Suprapubic skin (tissue), 4 donors: ENCODE data around the gene CADPS. TPM values are rescaled to one million over a fixed set of nuclear protein-coding genes. Genes with fewer than 3 reads are reported as not detected.

Experiments used
- DNase-seq, 2 donors: peaks; one replicate each; pipeline ENCODE4 v3.0.0-alpha.2; 2019; ENCODE audit warnings: low spot score in 2 of 2
- H3K27ac ChIP-seq: fragments of 200-600 bp; sonication (generic); one replicate; pipeline ENCODE4 v1.5.1; 2019
- H3K27me3 ChIP-seq: fragments of 200-600 bp; sonication (generic); one replicate; pipeline ENCODE4 v1.5.1; 2019
- H3K36me3 ChIP-seq: fragments of 200-600 bp; sonication (generic); one replicate; pipeline ENCODE4 v1.5.1; 2019
- H3K4me1 ChIP-seq: fragments of 200-600 bp; sonication (generic); one replicate; pipeline ENCODE4 v1.5.1; 2019
- H3K4me3 ChIP-seq: fragments of 200-600 bp; sonication (generic); one replicate; pipeline ENCODE4 v1.5.1; 2019; ENCODE audit warnings: mild to moderate bottlenecking
- H3K9me3 ChIP-seq: fragments of 200-600 bp; sonication (generic); one replicate; pipeline ENCODE4 v1.5.1; 2019
- CTCF ChIP-seq, 2 donors: fragments of 200-600 bp in 1 of 2; fragments of 450-650 bp in 1 of 2; sonication (generic) in 1 of 2; IDR thresholded peaks; one replicate each; pipeline ENCODE4 v1.5.1; 2016 to 2019; ENCODE audit warnings: antibody characterized with exemption in 2 of 2, mild to moderate bottlenecking in 1 of 2, moderate library complexity in 1 of 2
- EP300 ChIP-seq: sonication (generic); formaldehyde crosslinking; IDR thresholded peaks from one replicate; pipeline ENCODE4 v1.6.1; 2017; ENCODE audit warnings: antibody characterized with exemption
- POLR2A ChIP-seq, 2 donors: fragments of 450-650 bp; IDR thresholded peaks; one replicate each; pipeline ENCODE4 v1.6.1; 2017; ENCODE audit warnings: antibody characterized with exemption in 2 of 2, mild to moderate bottlenecking in 2 of 2, moderate library complexity in 2 of 2
- POLR2AphosphoS5 ChIP-seq, 3 donors: sonication (generic); formaldehyde crosslinking; IDR thresholded peaks; one replicate each; pipeline ENCODE4 v1.6.1; 2017; ENCODE audit warnings: antibody characterized with exemption in 3 of 3
- WGBS: methylation state at CpG from one replicate; pipeline ENCODE4 v1.1.5; 2018; 5-methylcytosine and 5-hydroxymethylcytosine counted together
- total RNA-seq, 4 donors: library from RNA; depleted of rRNA; stranded (reverse); fragments of >200 nt; gene quantifications; one replicate each; pipeline ENCODE4 v1.1.0, GENCODE V29; 2016

Gene CADPS
- total RNA-seq, 4 donors from 2014 or later, result 0.57 to 3.8 (median 3.0) TPM

GRCh38 chr3:62727981-62728380 is 147.2 kb downstream of the CADPS start:
- 87% methylated on average over 5 of the region's 5 CpGs for whole genome bisulfite sequencing
- Histone ChIP-seq H3K27ac (no peak overlapping the region), H3K4me3 (no peak overlapping the region), H3K9me3 (no peaks in the 10 kb centered on the region), H3K4me1 (no peaks in the 10 kb centered on the region), H3K27me3 (no peaks in the 10 kb centered on the region), H3K36me3 (no peaks in the 10 kb centered on the region)
- no peak for DNase-seq
- no peak for TF ChIP-seq POLR2AphosphoS5 (IDR thresholded peaks at IDR 0.05)
- no peak for TF ChIP-seq POLR2A (IDR thresholded peaks at IDR 0.05)
- no peak for TF ChIP-seq EP300
- no peak for TF ChIP-seq CTCF (IDR thresholded peaks at IDR 0.05)

DNA sequence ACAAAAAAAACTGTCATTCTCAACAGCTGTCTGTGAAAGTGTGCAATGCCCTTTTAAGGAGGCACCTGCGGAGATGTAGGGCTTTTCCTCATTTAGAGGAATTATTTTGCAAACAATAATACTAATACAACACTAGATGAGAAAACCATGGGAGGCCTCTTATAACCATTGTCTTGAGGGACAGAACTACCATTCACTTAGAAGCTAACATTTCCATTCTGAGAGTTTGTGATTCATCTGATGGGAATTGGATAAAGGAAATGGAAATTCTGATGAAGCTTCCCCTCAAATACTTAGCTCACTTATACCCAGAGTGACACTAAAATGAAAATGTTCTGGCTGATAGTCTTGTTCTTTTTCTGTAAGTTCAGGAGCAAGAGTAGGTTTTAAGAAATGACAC is 147.7 kb downstream of the CADPS start:
- 96% methylated on average over 1 of the region's 1 CpG for WGBS
- TF ChIP-seq POLR2A (IDR thresholded peaks at IDR 0.05) (no peak), POLR2AphosphoS5 (IDR thresholded peaks at IDR 0.05) (no peak), CTCF (IDR thresholded peaks at IDR 0.05) (no peak), EP300 (no peak)
- Histone ChIP-seq H3K36me3 (no peaks in the 10 kb centered on the region), H3K9me3 (no peaks in the 10 kb centered on the region), H3K27me3 (no peaks in the 10 kb centered on the region), H3K4me3 (no peak overlapping the region), H3K4me1 (no peaks in the 10 kb centered on the region), H3K27ac (no peak overlapping the region)
- no peak for DNase-seq

DNA sequence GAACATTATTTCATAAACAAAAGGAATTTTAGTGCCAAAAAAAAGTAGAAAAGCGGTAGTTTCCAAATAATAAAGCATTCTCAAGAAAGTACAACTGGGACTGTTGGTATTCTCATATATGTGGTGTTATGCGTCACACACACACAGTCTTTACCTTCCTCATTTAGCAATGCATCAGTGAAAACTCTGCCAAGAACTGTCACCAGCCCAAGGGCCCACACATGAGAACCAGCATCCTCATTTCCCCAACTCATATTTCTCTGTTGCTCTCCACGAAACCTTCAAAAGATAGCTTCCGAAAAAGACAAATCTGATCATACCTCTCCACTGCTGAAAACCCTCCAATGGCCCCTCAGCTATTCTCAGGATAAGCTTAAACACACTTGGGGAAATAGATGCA is 150.7 kb downstream of the CADPS start:
- 78% methylated on average over 4 of the region's 4 CpGs for WGBS
- Histone ChIP-seq H3K4me3 (no peak overlapping the region), H3K4me1 (no peaks in the 10 kb centered on the region), H3K9me3 (no peaks in the 10 kb centered on the region), H3K36me3 (no peaks in the 10 kb centered on the region), H3K27me3 (no peaks in the 10 kb centered on the region), H3K27ac (no peak overlapping the region)
- DNase-seq, result no peak
- TF ChIP-seq CTCF (IDR thresholded peaks at IDR 0.05) (no peak), POLR2AphosphoS5 (IDR thresholded peaks at IDR 0.05) (no peak), POLR2A (IDR thresholded peaks at IDR 0.05) (no peak), EP300 (no peak)

GRCh38 chr3:62723914-62724217 is 151.3 kb downstream of the CADPS start:
- Histone ChIP-seq H3K36me3 (no peaks in the 10 kb centered on the region), H3K9me3 (no peaks in the 10 kb centered on the region), H3K27me3 (no peaks in the 10 kb centered on the region), H3K4me3 (no peak overlapping the region), H3K4me1 (no peaks in the 10 kb centered on the region), H3K27ac (no peak overlapping the region)
- 77% methylated on average over 1 of the region's 1 CpG for WGBS
- TF ChIP-seq POLR2A (IDR thresholded peaks at IDR 0.05), result no peak
- no peak for TF ChIP-seq POLR2AphosphoS5 (IDR thresholded peaks at IDR 0.05)
- no peak for TF ChIP-seq CTCF (IDR thresholded peaks at IDR 0.05)
- TF ChIP-seq EP300, result no peak
- no peak for DNase-seq

- DNase-seq, result no peak
- Histone ChIP-seq H3K4me1 (no peaks in the 10 kb centered on the region), H3K27ac (no peak overlapping the region), H3K9me3 (no peaks in the 10 kb centered on the region), H3K27me3 (no peaks in the 10 kb centered on the region), H3K4me3 (no peak overlapping the region), H3K36me3 (no peaks in the 10 kb centered on the region)
- WGBS, result 55% methylated on average over 13 of the region's 13 CpGs
- TF ChIP-seq POLR2AphosphoS5 (IDR thresholded peaks at IDR 0.05) (no peak), POLR2A (IDR thresholded peaks at IDR 0.05) (no peak), CTCF (IDR thresholded peaks at IDR 0.05) (no peak), EP300 (no peak)
These were observed 151.9 kb downstream of the CADPS start for GRCh38 chr3:62723166-62723913.
